22Rv1 (cell line): Measurements from ENCODE around the gene ANKRD2.

ENCODE experiments used
- H3K27ac ChIP-seq: fragments of 450-650 bp; 2 replicates; pipeline ENCODE4 v1.5.1; 2017
- ZFX ChIP-seq: fragments of 450-650 bp; IDR thresholded peaks from 2 replicates; pipeline ENCODE4 v1.6.1; 2017; ENCODE audit warnings: antibody characterized with exemption, borderline replicate concordance
- TF ChIP-seq, protein P1 (sequence below): fragments of 450-650 bp; IDR thresholded peaks from 2 replicates; pipeline ENCODE4 v1.5.1; 2017; ENCODE audit warnings: mild to moderate bottlenecking

ANKRD2 gene

DNA sequence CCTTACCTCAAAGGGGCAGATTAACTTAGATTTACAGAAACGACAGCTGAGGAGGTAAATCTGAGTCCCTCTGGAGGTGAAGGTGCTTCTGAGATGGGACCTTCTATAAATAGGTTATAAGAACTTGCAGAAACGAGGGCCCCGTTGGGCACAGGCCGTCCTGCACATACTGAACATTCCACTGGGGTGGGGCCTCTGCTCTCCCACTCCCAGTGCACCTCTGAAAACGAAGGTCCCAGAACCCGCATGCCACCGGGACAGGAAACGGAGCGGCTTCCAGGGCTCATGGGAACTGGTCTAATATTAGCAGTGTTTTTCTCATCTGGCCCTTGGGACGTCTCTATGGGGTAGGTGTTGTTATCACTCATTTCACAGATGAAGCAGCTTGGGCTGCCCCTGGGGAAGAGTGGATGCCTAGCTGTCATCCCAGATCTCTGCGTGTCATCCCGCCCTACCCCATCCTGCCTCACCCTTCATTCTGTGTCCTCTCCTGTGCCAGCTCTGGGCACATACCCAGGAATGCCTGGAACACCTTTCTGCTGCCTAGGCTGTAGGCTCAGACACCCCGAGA, 36.5 kb downstream of the ANKRD2 start:
- no peak overlapping the region for H3K27ac ChIP-seq
- TF ChIP-seq ZFX: no peak
- TF ChIP-seq, protein P1, sequence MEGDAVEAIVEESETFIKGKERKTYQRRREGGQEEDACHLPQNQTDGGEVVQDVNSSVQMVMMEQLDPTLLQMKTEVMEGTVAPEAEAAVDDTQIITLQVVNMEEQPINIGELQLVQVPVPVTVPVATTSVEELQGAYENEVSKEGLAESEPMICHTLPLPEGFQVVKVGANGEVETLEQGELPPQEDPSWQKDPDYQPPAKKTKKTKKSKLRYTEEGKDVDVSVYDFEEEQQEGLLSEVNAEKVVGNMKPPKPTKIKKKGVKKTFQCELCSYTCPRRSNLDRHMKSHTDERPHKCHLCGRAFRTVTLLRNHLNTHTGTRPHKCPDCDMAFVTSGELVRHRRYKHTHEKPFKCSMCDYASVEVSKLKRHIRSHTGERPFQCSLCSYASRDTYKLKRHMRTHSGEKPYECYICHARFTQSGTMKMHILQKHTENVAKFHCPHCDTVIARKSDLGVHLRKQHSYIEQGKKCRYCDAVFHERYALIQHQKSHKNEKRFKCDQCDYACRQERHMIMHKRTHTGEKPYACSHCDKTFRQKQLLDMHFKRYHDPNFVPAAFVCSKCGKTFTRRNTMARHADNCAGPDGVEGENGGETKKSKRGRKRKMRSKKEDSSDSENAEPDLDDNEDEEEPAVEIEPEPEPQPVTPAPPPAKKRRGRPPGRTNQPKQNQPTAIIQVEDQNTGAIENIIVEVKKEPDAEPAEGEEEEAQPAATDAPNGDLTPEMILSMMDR: no peak

DNA sequence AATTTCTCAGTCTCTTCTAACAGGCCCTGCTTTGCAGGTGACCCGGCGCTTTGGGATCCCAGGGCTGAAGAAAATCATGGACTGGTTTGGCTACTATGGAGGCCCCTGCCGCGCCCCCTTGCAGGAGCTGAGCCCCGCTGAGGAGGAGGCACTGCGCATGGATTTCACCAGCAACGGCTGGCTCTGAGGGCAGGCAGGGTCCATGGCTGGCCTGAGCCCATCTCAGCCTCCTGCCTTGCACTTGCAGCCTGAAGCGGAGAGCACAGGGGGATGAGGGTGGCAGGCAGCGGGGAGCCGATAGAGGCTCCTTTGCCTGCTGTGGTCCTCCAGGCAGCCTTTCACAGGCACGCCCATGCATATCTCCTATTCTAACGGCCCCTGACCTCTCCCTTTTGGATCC, 38.9 kb downstream of the ANKRD2 start:
- no peak overlapping the region for H3K27ac ChIP-seq
- TF ChIP-seq, protein P1: no peak
- no peak for TF ChIP-seq ZFX

DNA sequence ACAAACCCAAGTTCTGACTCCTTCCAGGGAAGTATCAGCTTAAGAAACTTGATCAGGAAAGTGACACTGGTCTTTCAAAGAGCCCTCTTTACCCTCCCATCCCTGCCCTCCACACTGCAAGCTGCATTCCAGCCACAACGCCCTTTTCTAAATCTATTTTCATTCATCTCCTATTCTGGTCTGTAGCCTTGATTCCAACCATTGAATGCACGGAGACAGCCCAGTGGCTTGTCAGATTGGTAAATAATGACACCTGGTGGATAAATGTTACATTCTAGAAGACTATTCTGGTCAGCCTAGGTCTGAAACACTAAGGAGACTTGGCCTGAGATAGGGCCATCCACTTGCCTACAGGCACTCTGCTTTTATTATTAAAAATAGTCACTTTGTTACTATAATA, 39.8 kb downstream of the ANKRD2 start:
- TF ChIP-seq ZFX: no peak
- TF ChIP-seq, protein P1: peak; percentile 39

DNA sequence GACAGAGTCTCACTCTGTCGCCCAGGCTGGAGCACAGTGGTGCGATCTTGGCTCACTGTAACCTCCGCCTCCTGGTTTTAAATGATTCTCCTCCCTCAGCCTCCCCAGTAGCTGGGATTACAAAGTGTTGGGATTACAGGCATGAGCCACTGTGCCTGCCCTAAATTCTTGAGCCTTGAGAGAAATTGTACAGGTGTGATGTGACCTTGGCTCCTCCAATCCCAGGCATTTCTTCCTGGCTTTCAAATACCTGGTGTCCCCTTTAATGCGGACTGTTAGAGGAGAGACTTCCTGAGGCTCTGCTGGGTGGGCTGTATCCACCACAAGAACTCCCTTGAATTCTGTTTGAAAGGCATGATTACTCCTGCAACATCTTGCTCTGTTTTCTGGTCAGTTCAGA, 45.7 kb downstream of the ANKRD2 start:
- no peak overlapping the region for H3K27ac ChIP-seq
- no peak for TF ChIP-seq ZFX
- TF ChIP-seq, protein P1: no peak

More for the DNA sequence above, 39.8 kb downstream of the ANKRD2 start:
- H3K27ac ChIP-seq: no peak overlapping the region

DNA sequence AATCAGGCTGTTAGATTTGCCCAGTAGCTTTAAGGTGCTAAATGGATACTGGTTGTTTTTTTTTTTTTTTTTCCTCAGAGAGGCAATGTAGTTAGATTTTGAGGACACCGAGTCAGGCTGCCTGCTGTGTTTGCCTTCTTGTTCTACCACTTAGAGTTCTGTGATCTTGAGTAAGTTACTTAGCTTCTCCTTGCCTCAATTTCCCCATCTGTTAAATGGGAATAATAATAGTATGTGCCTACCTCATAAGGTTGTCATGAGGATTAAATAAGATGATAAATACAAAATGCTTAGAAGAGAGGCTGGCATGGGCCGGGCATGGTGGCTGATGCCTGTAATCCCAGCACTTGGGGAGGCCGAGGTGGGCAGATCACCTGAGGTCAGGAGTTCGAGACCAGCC, 46.2 kb downstream of the ANKRD2 start:
- no peak overlapping the region for H3K27ac ChIP-seq
- TF ChIP-seq, protein P1: no peak
- no peak for TF ChIP-seq ZFX

DNA sequence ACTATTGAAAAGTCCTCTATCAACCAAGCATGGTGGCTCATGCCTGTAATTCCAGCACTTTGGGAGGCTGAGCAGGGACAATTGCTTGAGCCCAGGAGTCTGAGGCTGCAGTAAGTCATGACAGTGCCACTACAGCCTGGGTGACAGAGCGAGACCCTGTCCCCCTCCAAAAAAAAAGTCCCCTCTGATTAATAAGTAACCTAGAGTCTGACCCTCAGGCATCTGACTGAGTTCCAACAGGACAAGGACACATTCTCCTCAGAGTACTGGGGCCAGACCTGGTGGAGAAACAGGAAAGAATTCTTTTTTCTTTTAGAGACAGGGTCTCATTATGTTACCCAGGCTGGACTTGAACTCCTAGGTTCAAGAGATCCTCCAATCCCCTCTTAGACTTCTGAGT, 50.7 kb downstream of the ANKRD2 start:
- no peak for TF ChIP-seq ZFX
- TF ChIP-seq, protein P1: no peak
- H3K27ac ChIP-seq: no peak overlapping the region

DNA sequence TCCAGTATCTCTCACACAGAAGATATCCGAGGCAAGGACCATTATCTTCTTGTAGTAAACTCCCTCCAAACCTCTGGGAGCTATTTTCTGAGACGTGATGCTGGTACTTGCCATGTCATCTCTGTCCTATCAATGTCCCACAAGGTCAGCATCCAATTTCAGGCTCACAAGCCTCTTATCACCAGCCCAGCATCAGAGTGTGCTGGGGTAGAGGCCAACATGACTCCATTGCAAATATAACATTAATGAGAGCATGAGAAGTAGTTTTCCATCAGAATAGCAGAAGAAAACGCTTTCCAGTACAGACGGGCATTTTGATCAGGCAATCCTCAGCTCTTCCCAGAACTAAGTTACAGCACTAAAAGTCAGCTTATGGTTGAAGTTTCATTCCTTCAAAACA, 55.2 kb downstream of the ANKRD2 start:
- H3K27ac ChIP-seq: no peak overlapping the region
- TF ChIP-seq, protein P1: no peak
- TF ChIP-seq ZFX: no peak
